Muscle of leg (tissue), 16 donors: ENCODE results near the gene ZMAT3. TPM values are rescaled to one million over a fixed set of nuclear protein-coding genes. Genes with fewer than 3 reads are reported as not detected.
A peak's percentile ranks its signal among the peaks of the same experiment; 100 is the strongest.
"Not testable (repeated sequence)": the region's sequence is repeated elsewhere in the genome, so short reads cannot be mapped to it uniquely, and the experiment has no call there.

Source experiments
- DNase-seq: peaks from one replicate; pipeline ENCODE4 v3.0.0; 2013
- H3K27ac ChIP-seq: one replicate; pipeline ENCODE4 v1.5.1; 2013; ENCODE audit warnings: mild to moderate bottlenecking, low read length, control low read depth
- H3K27me3 ChIP-seq: one replicate; pipeline ENCODE4 v1.6.1; 2013; ENCODE audit warnings: low read length; ENCODE audit not compliant: control insufficient read depth, insufficient read depth
- H3K36me3 ChIP-seq: one replicate; pipeline ENCODE4 v1.6.1; 2013; ENCODE audit warnings: low read length; ENCODE audit not compliant: control insufficient read depth, insufficient read depth
- H3K4me1 ChIP-seq: one replicate; pipeline ENCODE4 v1.6.1; 2013; ENCODE audit warnings: low read length; ENCODE audit not compliant: control insufficient read depth, insufficient read depth
- H3K4me3 ChIP-seq: one replicate; pipeline ENCODE4 v1.5.1; 2013; ENCODE audit warnings: low read length, control low read depth
- H3K9me3 ChIP-seq: replicated peaks from 2 replicates; pipeline ENCODE4 v1.6.1; 2013; ENCODE audit warnings: low read depth, low read length; ENCODE audit not compliant: control insufficient read depth
- WGBS: methylation state at CpG from one replicate; pipeline ENCODE4 v1.1.5; 2013; ENCODE audit warnings: missing lambda C conversion rate; ENCODE audit not compliant: insufficient coverage; 5-methylcytosine and 5-hydroxymethylcytosine counted together
- long read RNA-seq, 11 donors: transcript quantifications; one replicate each; lab custom pipeline, GENCODE V29; 2026
- polyA plus RNA-seq, 8 donors: library from polyadenylated mRNA; unstranded; fragments of 120-200 nt; gene quantifications; one replicate each; pipeline versions ENCODE4 v1.2.1 to v1.2.3, GENCODE V29; 2013; ENCODE audit warnings: inconsistent platforms in 1 of 8, low replicate concordance in 1 of 8; ENCODE audit not compliant: insufficient read length in 8 of 8, insufficient read depth in 1 of 8
- total RNA-seq: library from RNA; stranded (reverse); fragments of 120-200 nt; gene quantifications from one replicate; pipeline ENCODE4 v1.2.4, GENCODE V29; 2013

Gene ZMAT3, protein sequence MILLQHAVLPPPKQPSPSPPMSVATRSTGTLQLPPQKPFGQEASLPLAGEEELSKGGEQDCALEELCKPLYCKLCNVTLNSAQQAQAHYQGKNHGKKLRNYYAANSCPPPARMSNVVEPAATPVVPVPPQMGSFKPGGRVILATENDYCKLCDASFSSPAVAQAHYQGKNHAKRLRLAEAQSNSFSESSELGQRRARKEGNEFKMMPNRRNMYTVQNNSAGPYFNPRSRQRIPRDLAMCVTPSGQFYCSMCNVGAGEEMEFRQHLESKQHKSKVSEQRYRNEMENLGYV
- total RNA-seq, result 3.0 TPM
- 1 to 10 TPM; 4.0 to 7.3 (median 5.9) TPM for polyA plus RNA-seq
- long read RNA-seq, donor 1, full-length matches to known transcripts, result 1 of 1 reads
- long read RNA-seq, donor 1, partial matches to known transcripts, result 0 of 1 reads
- long read RNA-seq, donor 1, other reads (novel, unspliced or antisense), result 0 of 1 reads
- long read RNA-seq, donor 2, result 0 reads
- long read RNA-seq, donor 3, result 0 reads
- long read RNA-seq, donor 4, partial matches to known transcripts, result 0 of 1 reads
- long read RNA-seq, donor 4, other reads (novel, unspliced or antisense), result 0 of 1 reads
- long read RNA-seq, donor 5, full-length matches to known transcripts, result 1 of 1 reads
- long read RNA-seq, donor 5, partial matches to known transcripts, result 0 of 1 reads
- long read RNA-seq, donor 5, other reads (novel, unspliced or antisense), result 0 of 1 reads
- long read RNA-seq, donor 6, result 0 reads
- long read RNA-seq, donor 7, full-length matches to known transcripts, result 1 of 1 reads
- long read RNA-seq, donor 7, partial matches to known transcripts, result 0 of 1 reads
- long read RNA-seq, donor 7, other reads (novel, unspliced or antisense), result 0 of 1 reads
- long read RNA-seq, donor 8, full-length matches to known transcripts, result 1 of 1 reads
- long read RNA-seq, donor 8, partial matches to known transcripts, result 0 of 1 reads
- long read RNA-seq, donor 8, other reads (novel, unspliced or antisense), result 0 of 1 reads
- long read RNA-seq, donor 9, full-length matches to known transcripts, result 1 of 1 reads
- long read RNA-seq, donor 9, partial matches to known transcripts, result 0 of 1 reads
- long read RNA-seq, donor 9, other reads (novel, unspliced or antisense), result 0 of 1 reads
- long read RNA-seq, donor 10, partial matches to known transcripts, result 0 of 2 reads
- long read RNA-seq, donor 10, other reads (novel, unspliced or antisense), result 0 of 2 reads
- long read RNA-seq, donor 11, result 0 reads

DNA sequence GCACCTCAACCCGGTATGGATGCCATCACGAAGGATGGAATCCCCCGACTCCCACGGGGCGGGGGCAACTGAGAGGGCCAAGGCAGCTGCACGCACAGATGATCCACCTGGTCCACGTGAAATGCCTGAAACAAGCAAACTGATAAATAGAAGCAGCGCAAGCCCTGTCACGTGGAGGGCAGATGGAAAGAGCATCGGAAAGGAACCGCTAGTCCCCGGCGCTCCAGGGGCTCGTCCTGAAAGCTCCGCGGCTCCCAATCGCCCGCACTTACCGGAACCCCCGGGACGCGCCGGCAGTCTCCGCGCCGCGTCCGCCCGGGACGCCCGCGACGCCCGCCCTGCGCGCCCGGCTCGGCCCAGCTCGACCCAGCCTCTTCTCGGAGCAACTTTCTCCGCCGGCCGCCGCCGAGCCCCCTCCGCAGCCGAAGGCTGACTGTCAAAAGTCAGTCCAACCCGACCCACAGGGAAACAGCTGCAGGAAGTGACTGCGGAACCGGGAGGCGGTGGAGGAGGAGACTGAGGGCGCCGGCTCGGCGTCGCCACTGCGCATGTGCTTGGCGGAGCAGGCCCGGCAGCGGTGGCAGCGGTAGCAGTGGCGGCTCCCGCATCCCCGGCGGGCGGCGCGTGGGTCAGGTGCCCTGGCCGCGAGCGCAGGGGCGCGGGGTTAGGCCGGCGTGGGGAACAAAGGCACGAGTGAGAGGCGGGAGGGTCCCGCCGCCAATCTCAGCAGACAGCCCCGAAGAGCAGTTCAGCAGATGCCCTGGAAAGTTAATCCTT lies at the start of gene ZMAT3:
Gene ZMAT3 (minus strand): TSS at position 487 of the 777 bp plus-strand sequence. CDS start 4,057 bp downstream, outside the sequence.
- Histone ChIP-seq H3K4me3 (peak within 1 kb of the TSS; percentile 90), H3K9me3 (no peaks in the 10 kb centered on the region), H3K27me3 (no peaks in the 10 kb centered on the region), H3K27ac (peak within 1 kb of the TSS; percentile 85), H3K4me1 (no peaks in the 10 kb centered on the region), H3K36me3 (peaks cover 6% of the 10 kb centered on the region)
- under 1% methylated on average over 80 of the region's 80 CpGs for WGBS
- DNase-seq, result peak; percentile 95

DNA sequence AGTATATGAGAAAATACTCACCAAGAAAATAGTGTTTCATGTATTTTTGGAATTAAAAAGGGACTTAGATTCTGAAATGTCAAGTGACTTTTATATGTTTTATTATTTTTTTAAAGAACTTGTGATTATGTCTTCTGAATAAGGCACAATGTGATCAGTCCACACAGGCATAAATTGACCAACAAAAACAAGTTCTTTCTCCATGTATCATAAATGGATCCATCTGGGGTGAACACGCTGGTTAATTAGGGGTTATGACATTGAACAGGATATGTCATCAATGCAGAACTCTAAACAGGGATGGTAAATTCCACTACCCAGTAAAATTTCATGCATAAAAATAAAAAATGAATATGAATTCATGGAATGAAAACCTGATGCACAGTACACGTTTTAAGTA lies 45.2 kb upstream of the ZMAT3 start:
- no CpG with 5 or more reads among the region's 2 CpGs for WGBS
- Histone ChIP-seq H3K27ac (no peak overlapping the region), H3K36me3 (no peaks in the 10 kb centered on the region), H3K4me3 (no peak overlapping the region), H3K4me1 (no peaks in the 10 kb centered on the region), H3K27me3 (no peaks in the 10 kb centered on the region), H3K9me3 (peaks cover 4% of the 10 kb centered on the region)
- DNase-seq, result no peak

DNA sequence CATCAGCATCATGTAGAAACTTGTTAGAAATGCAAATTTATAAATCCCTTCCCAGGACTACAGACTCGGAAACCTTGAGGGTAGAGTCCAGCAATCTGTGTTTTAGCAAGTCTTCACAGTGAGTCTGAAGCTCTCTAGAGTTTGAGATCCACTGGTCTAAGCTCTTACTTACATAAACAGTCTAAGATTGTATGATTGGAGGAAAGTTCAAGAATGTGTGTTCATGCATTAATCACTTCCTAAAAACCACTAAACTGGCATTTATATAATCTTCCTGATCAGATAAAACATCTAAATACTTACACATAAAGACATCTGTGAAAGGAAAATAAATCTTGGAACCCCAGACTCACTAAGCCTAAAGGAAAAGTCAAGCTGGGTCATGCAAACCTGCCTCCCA lies 43.8 kb upstream of the ZMAT3 start:
- H3K9me3 ChIP-seq, H3K4me1 ChIP-seq, H3K27ac ChIP-seq, H3K36me3 ChIP-seq, H3K27me3 ChIP-seq, DNase-seq, H3K4me3 ChIP-seq: not testable (repeated sequence)
- WGBS, result no CpG with 5 or more reads among the region's 1 CpG

DNA sequence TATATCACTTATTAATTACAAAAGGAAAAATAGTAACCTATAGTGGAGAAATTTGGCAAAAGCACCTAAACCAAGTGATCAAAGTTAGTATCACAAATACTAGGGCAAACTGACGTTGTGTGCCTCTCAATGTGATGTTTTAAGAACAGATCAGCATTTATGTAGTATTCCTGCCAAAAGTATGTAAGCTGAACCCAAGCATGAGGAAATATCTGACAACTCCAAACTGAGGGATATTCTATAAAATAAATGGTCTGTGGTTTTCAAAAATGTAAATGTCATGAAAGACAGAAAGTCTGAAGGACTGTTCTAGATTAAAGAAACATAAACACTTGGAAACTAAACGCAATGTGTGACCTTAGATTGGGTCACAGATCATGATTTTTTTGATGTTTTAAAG lies 42.3 kb upstream of the ZMAT3 start:
- no peak for DNase-seq
- Histone ChIP-seq H3K4me1 (no peaks in the 10 kb centered on the region), H3K36me3 (no peaks in the 10 kb centered on the region), H3K9me3 (peaks cover 2% of the 10 kb centered on the region), H3K4me3 (no peak overlapping the region), H3K27ac (no peak overlapping the region), H3K27me3 (no peaks in the 10 kb centered on the region)
- whole genome bisulfite sequencing, result no CpG with 5 or more reads among the region's 2 CpGs

DNA sequence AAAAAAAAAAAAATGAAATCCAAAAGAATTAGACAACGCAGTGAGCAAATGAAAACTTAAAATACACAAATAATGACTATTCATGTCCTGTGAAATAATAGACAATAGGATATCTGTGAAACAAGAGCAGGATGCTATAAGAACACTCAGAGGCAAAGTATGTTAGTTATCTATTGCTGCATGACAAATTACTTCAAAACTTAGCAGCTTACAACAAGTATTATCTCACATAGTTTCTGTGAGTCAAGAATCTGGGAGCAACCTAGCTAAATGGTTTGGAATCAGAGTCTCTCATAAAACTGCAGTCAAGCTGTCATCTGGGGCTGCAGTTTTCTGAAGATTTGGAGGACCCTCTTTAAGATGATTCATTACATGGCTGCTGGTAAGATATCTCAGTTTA lies 36.5 kb upstream of the ZMAT3 start:
- WGBS, result no CpG with 5 or more reads among the region's 1 CpG
- Histone ChIP-seq H3K4me3 (no peak overlapping the region), H3K27me3 (no peaks in the 10 kb centered on the region), H3K27ac (no peak overlapping the region), H3K4me1 (no peaks in the 10 kb centered on the region), H3K9me3 (peaks cover 2% of the 10 kb centered on the region), H3K36me3 (no peaks in the 10 kb centered on the region)
- no peak for DNase-seq

DNA sequence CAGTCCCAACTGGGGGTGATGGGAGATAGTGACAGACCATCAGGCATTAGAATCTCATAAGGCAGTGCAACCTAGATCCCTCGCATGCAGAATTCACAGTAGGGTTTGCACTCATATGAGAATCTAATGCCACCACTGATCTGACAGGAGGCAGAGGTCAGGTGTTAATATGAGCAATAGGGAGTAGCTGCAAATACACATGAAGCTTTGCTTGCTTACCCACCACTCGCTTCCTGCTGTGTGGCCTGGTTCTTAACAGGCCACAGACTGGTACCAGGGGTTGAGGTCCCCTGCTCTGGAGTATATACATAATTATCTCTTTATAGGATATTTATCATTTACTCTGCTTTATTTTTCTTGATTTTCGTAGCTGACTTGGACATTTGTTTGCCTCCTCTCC lies 36.0 kb upstream of the ZMAT3 start:
- Histone ChIP-seq H3K27ac (no peak overlapping the region), H3K27me3 (no peaks in the 10 kb centered on the region), H3K4me3 (no peak overlapping the region), H3K36me3 (no peaks in the 10 kb centered on the region), H3K9me3 (peaks cover 2% of the 10 kb centered on the region), H3K4me1 (no peaks in the 10 kb centered on the region)
- DNase-seq, result no peak
- WGBS, result 100% methylated on average over 1 of the region's 3 CpGs

DNA sequence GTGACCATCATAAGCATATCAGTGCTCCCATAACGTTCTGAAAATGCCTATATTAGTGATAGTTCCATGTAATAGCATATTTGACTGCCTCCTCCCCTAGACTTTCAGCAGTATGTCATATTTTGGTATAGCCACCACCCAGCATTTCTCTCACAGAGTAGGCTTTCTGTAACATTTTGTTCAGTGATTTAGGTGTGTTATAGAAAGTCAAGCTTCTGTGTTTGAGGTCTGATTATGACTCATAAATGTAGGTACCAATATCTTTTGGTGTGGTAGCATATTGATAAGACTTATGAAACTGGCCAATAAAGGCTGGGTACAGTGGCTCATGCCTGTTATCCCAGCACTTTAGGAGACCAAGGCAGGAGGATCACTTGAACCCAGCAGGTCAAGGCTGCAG lies 34.3 kb upstream of the ZMAT3 start:
- Histone ChIP-seq H3K36me3 (no peaks in the 10 kb centered on the region), H3K27me3 (no peaks in the 10 kb centered on the region), H3K27ac (no peak overlapping the region), H3K9me3 (no peaks in the 10 kb centered on the region), H3K4me1 (no peaks in the 10 kb centered on the region), H3K4me3 (no peak overlapping the region)
- no peak for DNase-seq
- WGBS, result no CpG with 5 or more reads among the region's 1 CpG

DNA sequence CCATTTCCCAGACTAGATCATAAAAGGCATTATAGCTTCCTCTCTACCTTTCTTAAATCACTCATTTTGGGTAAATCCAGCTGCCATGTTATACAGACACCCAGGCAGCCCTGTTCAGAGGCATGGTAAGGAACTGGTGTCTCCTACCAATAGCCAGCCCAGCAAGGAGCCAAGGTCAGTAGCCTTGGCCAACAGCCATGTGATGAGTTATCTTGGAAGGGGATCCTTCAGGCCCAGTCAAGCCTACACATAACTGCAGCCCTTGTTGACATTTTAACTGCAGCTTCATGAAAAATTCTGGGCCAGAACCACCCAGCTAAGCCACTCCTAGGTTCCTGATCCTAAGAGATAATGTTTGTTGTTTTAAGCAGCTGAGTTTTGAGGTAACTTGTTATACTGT lies 29.0 kb upstream of the ZMAT3 start:
- H3K4me3 ChIP-seq, result no peak overlapping the region
- no peaks in the 10 kb centered on the region for H3K4me1 ChIP-seq
- DNase-seq, result peak; percentile 4
- no peaks in the 10 kb centered on the region for H3K36me3 ChIP-seq
- no peak overlapping the region for H3K27ac ChIP-seq
- no peaks in the 10 kb centered on the region for H3K27me3 ChIP-seq
- H3K9me3 ChIP-seq, result no peaks in the 10 kb centered on the region

DNA sequence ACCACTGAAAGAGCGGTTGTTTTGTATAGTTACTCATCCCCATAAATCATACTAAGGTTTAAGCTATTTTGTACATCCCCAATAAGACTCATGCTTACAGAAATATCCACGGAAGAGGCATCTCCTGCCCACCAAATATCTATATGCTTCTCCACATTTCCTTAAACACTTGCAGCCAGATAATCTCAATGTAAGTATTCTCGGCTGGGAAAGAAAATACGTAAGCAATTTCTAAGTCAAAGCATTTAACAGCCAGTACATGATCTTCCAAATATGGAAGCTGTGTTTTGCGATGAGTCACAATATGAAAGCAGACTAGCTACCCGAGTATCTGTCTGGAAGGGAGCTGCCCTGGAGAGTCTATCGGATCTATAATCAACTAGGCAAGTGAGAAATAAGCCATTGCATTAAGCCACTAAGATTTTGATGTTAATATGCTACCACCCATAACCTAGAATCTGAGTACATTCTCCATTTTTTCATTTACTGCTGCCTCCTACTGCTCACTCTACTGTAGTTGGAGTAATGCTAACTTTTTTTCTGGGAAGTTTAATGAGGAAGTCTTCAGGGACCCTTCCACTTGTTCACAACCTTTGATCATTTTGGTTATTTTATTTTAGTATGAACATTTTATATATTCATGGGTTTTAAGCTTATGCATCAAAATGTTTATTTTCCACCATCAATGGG lies 26.9 kb upstream of the ZMAT3 start:
- no peaks in the 10 kb centered on the region for H3K4me1 ChIP-seq
- H3K4me3 ChIP-seq, result no peak overlapping the region
- WGBS, result 67% methylated on average over 1 of the region's 7 CpGs
- DNase-seq, result no peak
- H3K9me3 ChIP-seq, result no peaks in the 10 kb centered on the region
- H3K27ac ChIP-seq, result no peak overlapping the region
- no peaks in the 10 kb centered on the region for H3K36me3 ChIP-seq
- no peaks in the 10 kb centered on the region for H3K27me3 ChIP-seq
